CD4-positive, alpha-beta T cell treated with Interleukin-15 for 1 hour (primary cell): ENCODE measurements around the gene PRM3.

Experiments
- DNase-seq: peaks from one replicate; pipeline ENCODE4 v3.0.0-alpha.2; 2020

PRM3 gene

GRCh38 chr16:11280616-11281522, 7.4 kb upstream of the PRM3 start, which contains the start of gene PRM1:
Gene PRM1, minus strand, starts transcription at chr16:11281330. Its CDS starts 92 bp downstream, at chr16:11281238.
- no peak for DNase-seq

GRCh38 chr16:11278681-11279628, 5.5 kb upstream of the PRM3 start:
- no peak for DNase-seq

GRCh38 chr16:11277607-11278337, 4.3 kb upstream of the PRM3 start:
- no peak for DNase-seq

- DNase-seq: no peak
Measured at GRCh38 chr16:11276896-11277593, 3.6 kb upstream of the PRM3 start.

- DNase-seq: no peak
Measured at GRCh38 chr16:11276143-11276895, 2.9 kb upstream of the PRM3 start, which contains the start of gene PRM2. Gene PRM2, minus strand, starts transcription at chr16:11276480. Its CDS starts 110 bp downstream, at chr16:11276370.

- no peak for DNase-seq
Measured at GRCh38 chr16:11274964-11275363, 1.5 kb upstream of the PRM3 start.

- DNase-seq: no peak
Measured at GRCh38 chr16:11273721-11274324, 394 bp upstream of the PRM3 start.

- no peak for DNase-seq
Measured at GRCh38 chr16:11272484-11272883, 945 bp downstream of the PRM3 start.

GRCh38 chr16:11271610-11272009, 1.8 kb downstream of the PRM3 start:
- DNase-seq: no peak

GRCh38 chr16:11270602-11271162, 2.7 kb downstream of the PRM3 start:
- DNase-seq: no peak

GRCh38 chr16:11268921-11269375, 4.5 kb downstream of the PRM3 start, which contains the start of gene TNP2:
Gene TNP2, minus strand, starts transcription at chr16:11269325. Its CDS starts 63 bp downstream, at chr16:11269262.
- no peak for DNase-seq

GRCh38 chr16:11265124-11265523, 8.3 kb downstream of the PRM3 start:
- no peak for DNase-seq

GRCh38 chr16:11264155-11264832, 9.1 kb downstream of the PRM3 start:
- DNase-seq: no peak

- DNase-seq: no peak
Measured at GRCh38 chr16:11263737-11264136, 9.7 kb downstream of the PRM3 start.

- DNase-seq: no peak
Measured at GRCh38 chr16:11262915-11263314, 10.5 kb downstream of the PRM3 start.

GRCh38 chr16:11260596-11260966, 12.8 kb downstream of the PRM3 start:
- no peak for DNase-seq

GRCh38 chr16:11259655-11260595, 13.5 kb downstream of the PRM3 start:
- no peak for DNase-seq
